B cell (primary cell): ENCODE measurements around the gene COL6A5. TPM values are rescaled to one million over a fixed set of nuclear protein-coding genes. Genes with fewer than 3 reads are reported as not detected.

Experiments
- ATAC-seq: fragments of 200-7000 bp; cut with Tn5 transposase; one replicate; pipeline ENCODE4 v1.10.0; 2021; ENCODE audit warnings: low read depth, mild to moderate bottlenecking, moderate number of reproducible peaks, moderate library complexity
- CTCF ChIA-PET: fragments of 350-600 bp; sonication (Branson Sonifier 250); formaldehyde crosslinking; loops from one replicate; lab custom pipeline; 2021; ENCODE audit warnings: antibody characterized with exemption, inconsistent platforms; lab: Charles Lee
- POLR2A ChIA-PET: fragments of 350-600 bp; sonication (Branson Sonifier 250); formaldehyde crosslinking; loops from one replicate; lab custom pipeline; 2021; ENCODE audit warnings: antibody characterized with exemption; lab: Charles Lee
- DNase-seq: peaks from one replicate; pipeline ENCODE4 v3.0.0; 2013
- H2AFZ ChIP-seq: 2 replicates; pipeline ENCODE4 v1.6.1; 2012; ENCODE audit warnings: mild to moderate bottlenecking, low read depth, low read length; ENCODE audit not compliant: insufficient read depth, poor library complexity, severe bottlenecking
- H3K27ac ChIP-seq, 2 donors: 1 replicate in 1 of 2; 2 replicates in 1 of 2; pipeline ENCODE4 v1.5.1; 2012 to 2013; ENCODE audit warnings: low read length in 2 of 2, mild to moderate bottlenecking in 2 of 2, moderate library complexity in 1 of 2
- H3K27me3 ChIP-seq, 4 experiments: fragments of 200-600 bp in 1 of 4; sonication (generic) in 1 of 4; replicated peaks in 1 of 4; 1 replicate in 2 of 4; 2 replicates in 2 of 4; pipeline versions ENCODE4 v1.6.1 to v1.7.0; 2013 to 2016; ENCODE audit warnings: low read length in 3 of 4, mild to moderate bottlenecking in 2 of 4, mixed read lengths in 1 of 4, moderate library complexity in 1 of 4; ENCODE audit not compliant: insufficient read depth in 4 of 4, control insufficient read depth in 3 of 4; ENCODE audit errors: control extremely low read depth in 1 of 4
- H3K36me3 ChIP-seq, 2 experiments: replicated peaks in 1 of 2; 1 replicate in 1 of 2; 2 replicates in 1 of 2; pipeline versions ENCODE4 v1.6.1 to v1.7.1; 2013; ENCODE audit warnings: low read length in 1 of 2; ENCODE audit not compliant: insufficient read depth in 2 of 2, control insufficient read depth in 1 of 2; ENCODE audit errors: control extremely low read depth in 1 of 2, extremely low read depth in 1 of 2
- H3K4me1 ChIP-seq, 2 donors: fragments of 200-600 bp in 1 of 2; sonication (generic) in 1 of 2; 1 replicate in 1 of 2; 2 replicates in 1 of 2; pipeline versions ENCODE4 v1.5.1 to v1.6.1; 2013 to 2017; ENCODE audit warnings: low read length in 2 of 2; ENCODE audit not compliant: control insufficient read depth in 2 of 2, insufficient read depth in 2 of 2
- H3K4me2 ChIP-seq: replicated peaks from 2 replicates; pipeline ENCODE3; 2012; ENCODE audit warnings: mild to moderate bottlenecking, low read depth, low read length; ENCODE audit not compliant: poor library complexity, severe bottlenecking
- H3K4me3 ChIP-seq, 5 experiments: fragments of 200-600 bp in 1 of 5; sonication (generic) in 1 of 5; 1 replicate in 3 of 5; 2 replicates in 2 of 5; pipeline versions ENCODE4 v1.5.1 to v1.7.0; 2011 to 2016; ENCODE audit warnings: low read length in 4 of 5, mild to moderate bottlenecking in 4 of 5, low read depth in 2 of 5, control low read depth in 1 of 5, moderate library complexity in 1 of 5; ENCODE audit not compliant: insufficient read depth in 1 of 5; ENCODE audit errors: control extremely low read depth in 1 of 5, extremely low read depth in 1 of 5
- H3K79me2 ChIP-seq: fragments of 200-600 bp; sonication (generic); one replicate; pipeline ENCODE4 v1.6.0; 2016; ENCODE audit warnings: low read length; ENCODE audit not compliant: control insufficient read depth, insufficient read depth
- H3K9ac ChIP-seq: fragments of 200-600 bp; sonication (generic); 2 replicates; pipeline ENCODE4 v1.6.1; 2017; ENCODE audit warnings: mild to moderate bottlenecking, low read length, moderate library complexity
- H3K9me3 ChIP-seq, 3 donors: one replicate each; pipeline versions ENCODE4 v1.6.1 to v1.7.1; 2013; ENCODE audit warnings: low read length in 2 of 3; ENCODE audit not compliant: control insufficient read depth in 2 of 3, insufficient read depth in 1 of 3; ENCODE audit errors: control extremely low read depth in 1 of 3
- H4K20me1 ChIP-seq: 2 replicates; pipeline ENCODE4 v1.6.0; 2012; ENCODE audit warnings: mild to moderate bottlenecking, low read length; ENCODE audit not compliant: insufficient read depth, control insufficient read depth, poor library complexity, severe bottlenecking
- H3K27ac Mint-ChIP-seq: one replicate; pipeline ENCODE4 v1.8.0; 2021; ENCODE audit warnings: mixed read lengths
- H3K27me3 Mint-ChIP-seq: one replicate; pipeline ENCODE4 v1.8.0; 2021; ENCODE audit warnings: mixed read lengths
- H3K4me1 Mint-ChIP-seq: one replicate; pipeline ENCODE4 v1.8.0; 2021; ENCODE audit warnings: mixed read lengths
- H3K4me3 Mint-ChIP-seq: one replicate; pipeline ENCODE4 v1.8.0; 2021; ENCODE audit warnings: mixed read lengths
- H3K9me3 Mint-ChIP-seq: one replicate; pipeline ENCODE4 v1.8.0; 2022; ENCODE audit warnings: mixed read lengths; ENCODE audit not compliant: insufficient read depth
- EZH2 ChIP-seq: IDR thresholded peaks from 2 replicates; pipeline ENCODE4 v1.6.1; 2012; ENCODE audit warnings: borderline replicate concordance, low read depth, mild to moderate bottlenecking, moderate library complexity, low read length; ENCODE audit not compliant: insufficient read depth, poor library complexity, severe bottlenecking
- WGBS: methylation state at CpG from one replicate; pipeline ENCODE4 v1.1.5; 2013; ENCODE audit warnings: missing lambda C conversion rate; ENCODE audit not compliant: insufficient coverage; 5-methylcytosine and 5-hydroxymethylcytosine counted together
- intact Hi-C: fragments of 100-400 bp; cut with micrococcal nuclease; formaldehyde crosslinking; loops from one replicate; pipeline ENCODE4 v1.10.0; 2022
- polyA plus RNA-seq: library from polyadenylated mRNA; depleted of rRNA; stranded (reverse); fragments of >200 nt; gene quantifications from 2 replicates; pipeline ENCODE4 v1.2.3, GENCODE V29; 2012
- total RNA-seq, 2 donors: library from RNA; stranded (reverse); fragments of 120-200 nt in 1 of 2; gene quantifications; 1 replicate in 1 of 2; 2 replicates in 1 of 2; pipeline versions ENCODE4 v1.2.3 to v1.2.4, GENCODE V29; 2013 to 2022
- TF ChIP-seq, protein P1 (sequence below): fragments of 200-600 bp; IDR thresholded peaks from one replicate; pipeline ENCODE4 v1.8.0; 2022; ENCODE audit warnings: antibody characterized with exemption, mild to moderate bottlenecking

Gene COL6A5
- total and polyA plus RNA-seq, 2 donors (not counting 1 experiment from before 2014, with no cell fraction given): not detected

GRCh38 chr3:130491431-130491830, 146.0 kb downstream of the COL6A5 start:
- H3K9me3 ChIP-seq: peaks cover 0 to 2% (median 0%) of the 10 kb centered on the region in 3 donors
- no peak overlapping the region for H3K4me3 Mint-ChIP-seq
- H3K27ac Mint-ChIP-seq: no peak overlapping the region
- TF ChIP-seq, protein P1, sequence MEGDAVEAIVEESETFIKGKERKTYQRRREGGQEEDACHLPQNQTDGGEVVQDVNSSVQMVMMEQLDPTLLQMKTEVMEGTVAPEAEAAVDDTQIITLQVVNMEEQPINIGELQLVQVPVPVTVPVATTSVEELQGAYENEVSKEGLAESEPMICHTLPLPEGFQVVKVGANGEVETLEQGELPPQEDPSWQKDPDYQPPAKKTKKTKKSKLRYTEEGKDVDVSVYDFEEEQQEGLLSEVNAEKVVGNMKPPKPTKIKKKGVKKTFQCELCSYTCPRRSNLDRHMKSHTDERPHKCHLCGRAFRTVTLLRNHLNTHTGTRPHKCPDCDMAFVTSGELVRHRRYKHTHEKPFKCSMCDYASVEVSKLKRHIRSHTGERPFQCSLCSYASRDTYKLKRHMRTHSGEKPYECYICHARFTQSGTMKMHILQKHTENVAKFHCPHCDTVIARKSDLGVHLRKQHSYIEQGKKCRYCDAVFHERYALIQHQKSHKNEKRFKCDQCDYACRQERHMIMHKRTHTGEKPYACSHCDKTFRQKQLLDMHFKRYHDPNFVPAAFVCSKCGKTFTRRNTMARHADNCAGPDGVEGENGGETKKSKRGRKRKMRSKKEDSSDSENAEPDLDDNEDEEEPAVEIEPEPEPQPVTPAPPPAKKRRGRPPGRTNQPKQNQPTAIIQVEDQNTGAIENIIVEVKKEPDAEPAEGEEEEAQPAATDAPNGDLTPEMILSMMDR: no peak
- TF ChIP-seq EZH2: no peak
- no peaks in the 10 kb centered on the region for H3K4me1 ChIP-seq
- no peak overlapping the region for H3K4me3 ChIP-seq
- no peaks in the 10 kb centered on the region for H3K9me3 Mint-ChIP-seq
- H3K9ac ChIP-seq: no peak overlapping the region
- H2AFZ ChIP-seq: no peak overlapping the region
- no peak for DNase-seq
- no peak overlapping the region for H3K27ac ChIP-seq
- ChIA-PET POLR2A (no interaction called here), CTCF (no interaction called here)
- intact Hi-C loops: no loop called here
- H3K27me3 ChIP-seq: no peaks in the 10 kb centered on the region
- WGBS: 94% methylated on average over 6 of the region's 6 CpGs
- peaks cover 9% of the 10 kb centered on the region for H3K27me3 Mint-ChIP-seq
- no peaks in the 10 kb centered on the region for H4K20me1 ChIP-seq
- H3K79me2 ChIP-seq: no peaks in the 10 kb centered on the region
- H3K4me1 Mint-ChIP-seq: no peaks in the 10 kb centered on the region
- H3K36me3 ChIP-seq: no peaks in the 10 kb centered on the region
- H3K4me2 ChIP-seq: no peak overlapping the region
- ATAC-seq: no peak

DNA sequence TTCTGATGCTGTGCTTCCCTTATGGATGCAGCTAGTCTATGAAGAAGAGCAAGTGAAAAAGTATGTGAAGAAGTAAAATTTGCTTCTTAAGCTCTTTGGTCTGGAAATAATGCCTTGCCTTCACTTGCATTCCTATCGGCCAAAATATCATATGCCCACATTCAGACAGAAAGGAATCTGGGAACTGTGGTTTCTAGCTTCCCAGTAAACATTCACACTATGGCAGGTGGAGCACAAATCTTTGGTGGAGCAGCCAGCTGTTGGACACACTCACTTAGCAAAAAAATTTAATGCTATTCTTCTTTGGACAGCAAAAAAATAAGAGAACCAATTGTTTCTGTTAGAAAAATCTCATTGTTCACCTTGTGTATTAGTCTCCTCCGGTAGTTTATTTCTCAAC, 159.2 kb downstream of the COL6A5 start:
- Histone ChIP-seq H4K20me1 (no peaks in the 10 kb centered on the region), H3K9ac (no peak overlapping the region), H3K4me3 (no peak overlapping the region), H3K9me3 (no peaks in the 10 kb centered on the region), H3K4me1 (no peaks in the 10 kb centered on the region), H3K79me2 (no peaks in the 10 kb centered on the region), H3K4me2 (no peak overlapping the region), H3K27ac (no peak overlapping the region), H3K36me3 (no peaks in the 10 kb centered on the region), H2AFZ (no peak overlapping the region), H3K27me3 (no peaks in the 10 kb centered on the region)
- WGBS: no CpG with 5 or more reads among the region's 2 CpGs
- intact Hi-C loops: no loop called here
- Mint-ChIP-seq H3K27me3 (peaks cover 11% of the 10 kb centered on the region), H3K27ac (no peak overlapping the region), H3K4me3 (no peak overlapping the region), H3K4me1 (no peaks in the 10 kb centered on the region), H3K9me3 (no peaks in the 10 kb centered on the region)
- no peak for DNase-seq
- TF ChIP-seq, protein P1: no peak
- TF ChIP-seq EZH2: no peak
- POLR2A ChIA-PET: no interaction called here
- CTCF ChIA-PET: no interaction called here
- ATAC-seq: no peak
